K562 (cell line): ENCODE measurements around the gene ZNF135. TPM values are rescaled to one million over a fixed set of nuclear protein-coding genes. Genes with fewer than 3 reads are reported as not detected.

Experiments
- ATAC-seq: fragments of 200-7000 bp; cut with Tn5 transposase; 3 replicates; pipeline ENCODE4 v1.9.1; 2020; ENCODE audit warnings: moderate library complexity
- BruUV-seq: library from RNA; stranded (reverse); fragments of 400-500 nt; replicated peaks from 2 replicates; lab custom pipeline; 2021; lab: Mats Ljungman, UMichigan
- CTCF ChIA-PET: fragments of 300-600 bp; formaldehyde crosslinking; extraction: SDS; loops from one replicate; lab custom pipeline; 2021; ENCODE audit warnings: low intra/inter-chr PET ratio; lab: Yijun Ruan, JAX
- POLR2A ChIA-PET: fragments of 300-600, 350-650 bp; sonication (Branson Sonifier 250); formaldehyde crosslinking; extraction: SDS; loops from one replicate; lab custom pipeline; 2021; ENCODE audit warnings: antibody characterized with exemption, inconsistent platforms; lab: Yijun Ruan, JAX
- DNase-seq, 4 experiments: peaks; one replicate each; pipeline versions ENCODE4 v3.0.0 to v3.0.0-alpha.2; 2011 to 2018; ENCODE audit warnings: low spot score in 3 of 4, mixed read lengths in 3 of 4; ENCODE audit errors: extremely low read depth in 1 of 4
- FAIRE-seq: peaks from 2 replicates; lab custom pipeline; 2011; peaks lifted over from hg19 to GRCh38; lab: Jason Lieb, UNC
- H2AFZ ChIP-seq: 2 replicates; pipeline ENCODE4 v1.6.0; 2011; ENCODE audit warnings: low read depth, low read length, control low read depth, inconsistent platforms
- H3K27ac ChIP-seq: fragments of 200-600 bp; 3 replicates; pipeline ENCODE4 v1.8.0; 2011; ENCODE audit warnings: low read depth, mild to moderate bottlenecking, control low read depth, inconsistent platforms, low read length, moderate library complexity, mixed read lengths; ENCODE audit errors: extremely low read depth
- H3K27me3 ChIP-seq, 2 experiments: fragments of 300-600 bp in 1 of 2; 2 replicates in 1 of 2; 3 replicates in 1 of 2; pipeline versions ENCODE4 v1.6.0 to v1.8.0; 2011; ENCODE audit warnings: inconsistent platforms in 2 of 2, low read length in 2 of 2, mild to moderate bottlenecking in 1 of 2, mixed read lengths in 1 of 2, moderate library complexity in 1 of 2; ENCODE audit not compliant: control insufficient read depth in 2 of 2, insufficient read depth in 2 of 2
- H3K36me3 ChIP-seq: fragments of 300-600 bp; 3 replicates; pipeline ENCODE4 v1.8.0; 2011; ENCODE audit warnings: mild to moderate bottlenecking, low read length, inconsistent platforms; ENCODE audit not compliant: control insufficient read depth, insufficient read depth
- H3K4me1 ChIP-seq, 2 experiments: fragments of 200-600 bp in 1 of 2; replicated peaks in 1 of 2; 2 replicates in 1 of 2; 3 replicates in 1 of 2; pipeline versions ENCODE4 v1.5.1 to v1.8.0; 2011; ENCODE audit warnings: inconsistent platforms in 2 of 2, low read length in 2 of 2, mild to moderate bottlenecking in 1 of 2, mixed read lengths in 1 of 2, moderate library complexity in 1 of 2; ENCODE audit not compliant: control insufficient read depth in 2 of 2, insufficient read depth in 2 of 2
- H3K4me2 ChIP-seq: 2 replicates; pipeline ENCODE4 v1.6.1; 2011; ENCODE audit warnings: low read length, control low read depth, inconsistent platforms, mixed read lengths; ENCODE audit not compliant: insufficient read depth
- H3K4me3 ChIP-seq: fragments of 200-600 bp; sonication (generic), shearing (Covaris generic); 2 replicates; pipeline ENCODE4 v1.5.1; 2016; ENCODE audit warnings: control low read depth, inconsistent platforms
- H3K79me2 ChIP-seq: fragments of 200-600 bp; 3 replicates; pipeline ENCODE4 v1.8.0; 2011; ENCODE audit warnings: low read length, inconsistent platforms; ENCODE audit not compliant: control insufficient read depth, insufficient read depth
- H3K9ac ChIP-seq, 2 experiments: 2 replicates each; pipeline versions ENCODE4 v1.6.0 to v1.6.1; 2011; ENCODE audit warnings: low read depth in 2 of 2, low read length in 2 of 2, control low read depth in 1 of 2, inconsistent platforms in 1 of 2, mild to moderate bottlenecking in 1 of 2, mixed read lengths in 1 of 2; ENCODE audit not compliant: insufficient read depth in 1 of 2
- H3K9me1 ChIP-seq: one replicate; pipeline ENCODE4 v1.6.0; 2011; ENCODE audit warnings: inconsistent platforms, mild to moderate bottlenecking, low read length, moderate library complexity; ENCODE audit not compliant: control insufficient read depth, insufficient read depth
- H3K9me3 ChIP-seq: replicated peaks from 2 replicates; pipeline ENCODE4 v1.5.1; 2011; ENCODE audit warnings: low read depth, low read length, inconsistent platforms; ENCODE audit not compliant: control insufficient read depth, insufficient read depth
- H4K20me1 ChIP-seq: replicated peaks from 2 replicates; pipeline ENCODE4 v1.6.1; 2011; ENCODE audit warnings: low read length, inconsistent platforms, mixed read lengths; ENCODE audit not compliant: control insufficient read depth, insufficient read depth
- CEBPG ChIP-seq, 3 experiments: fragments of 200-800 bp in 1 of 3; sonication (Bioruptor generic) in 1 of 3; sonication (generic) in 1 of 3; formaldehyde crosslinking in 1 of 3; IDR thresholded peaks in 2 of 3; conservative IDR thresholded peaks in 1 of 3; 2 replicates each; pipeline versions ENCODE4 v1.6.1 to v1.8.0; 2016 to 2022; ENCODE audit warnings: missing compliant biosample characterization in 2 of 3, missing genetic modification characterization in 2 of 3, mild to moderate bottlenecking in 1 of 3, missing genetic modification reagents in 1 of 3
- DDX20 ChIP-seq: fragments of 450-650 bp; IDR thresholded peaks from 2 replicates; pipeline ENCODE4 v1.6.1; 2016; ENCODE audit warnings: missing genetic modification characterization, low read depth, mild to moderate bottlenecking, missing compliant biosample characterization, moderate library complexity
- HMGN3 ChIP-seq: IDR thresholded peaks from 2 replicates; pipeline ENCODE4 v1.6.1; 2011; ENCODE audit warnings: borderline replicate concordance, low read depth, mild to moderate bottlenecking, mixed read lengths, low read length; ENCODE audit not compliant: insufficient read length; ENCODE audit errors: extremely low read depth
- JUN ChIP-seq, 2 experiments: sonication (generic) in 1 of 2; formaldehyde crosslinking in 1 of 2; IDR thresholded peaks; 2 replicates each; pipeline versions ENCODE4 v1.6.1 to v1.8.0; 2012 to 2022; ENCODE audit warnings: borderline replicate concordance in 2 of 2, mild to moderate bottlenecking in 2 of 2, improper control_type of control experiment in 1 of 2, low read depth in 1 of 2, low read length in 1 of 2, missing genetic modification reagents in 1 of 2
- MBD2 ChIP-seq: sonication (generic); IDR thresholded peaks from 2 replicates; pipeline ENCODE4 v1.6.1; 2016; ENCODE audit warnings: low read depth, borderline replicate concordance
- RAD21 ChIP-seq, 2 experiments: fragments of 250-450 bp in 1 of 2; fragments of 450-650 bp in 1 of 2; sonication (Bioruptor Pico) in 1 of 2; formaldehyde crosslinking in 1 of 2; IDR thresholded peaks in 1 of 2; conservative IDR thresholded peaks in 1 of 2; 2 replicates each; pipeline versions ENCODE4 v1.4.0 to v1.8.0; 2020 to 2022; ENCODE audit warnings: mild to moderate bottlenecking in 2 of 2, moderate library complexity in 1 of 2
- RCOR1 ChIP-seq, 2 experiments: IDR thresholded peaks; 2 replicates each; pipeline ENCODE4 v1.6.1; 2012; ENCODE audit warnings: low read depth in 2 of 2, low read length in 2 of 2, borderline replicate concordance in 1 of 2, improper control_type of control experiment in 1 of 2
- RHOXF2B ChIP-seq: fragments of 250-450 bp; sonication (Bioruptor Pico); conservative IDR thresholded peaks from 2 replicates; pipeline ENCODE4 v1.5.1; 2021
- ZNF140 ChIP-seq: fragments of 250-450 bp; sonication (Bioruptor Pico); IDR thresholded peaks from 2 replicates; pipeline ENCODE4 v1.8.0; 2021; ENCODE audit warnings: moderate library complexity, mild to moderate bottlenecking, inconsistent platforms
- ZNF354B ChIP-seq: fragments of 250-450 bp; sonication (Bioruptor Pico); IDR thresholded peaks from 2 replicates; pipeline ENCODE4 v1.4.0; 2020
- WGBS: fragments of 100-300 bp; shearing (Covaris generic); methylation state at CpG from one replicate; pipeline ENCODE4 v1.1.6; 2016; ENCODE audit warnings: low coverage, mixed read lengths; ENCODE audit not compliant: insufficient coverage; ENCODE audit errors: missing lambda C conversion rate; 5-methylcytosine and 5-hydroxymethylcytosine counted together
- in situ Hi-C: fragments of 300-500 bp; cut with MboI; formaldehyde crosslinking; loops from 4 replicates; pipeline ENCODE4 v1.15.0; 2018; ENCODE audit warnings: inconsistent platforms, mixed read lengths
- intact Hi-C: fragments of 100-400 bp; cut with micrococcal nuclease; formaldehyde crosslinking; loops from 2 replicates; pipeline ENCODE4 v1.14.2; 2022
- polyA plus RNA-seq, 8 experiments: library from polyadenylated mRNA; depleted of rRNA in 4 of 8; stranded (reverse) in 5 of 8; unstranded in 3 of 8; fragments of >200 nt; fragmentation: Nextera tagmentation in 2 of 8; fragmentation: Illumina TruSeq in 1 of 8; extraction: Ambion mirVana in 2 of 8; extraction: Trizol in 1 of 8; gene quantifications; 2 replicates each; pipeline versions ENCODE4 v1.2.1 to v1.2.3, GENCODE V29; 2011 to 2014; ENCODE audit warnings: inconsistent platforms in 1 of 8, missing spikeins in 1 of 8
- total RNA-seq, 7 experiments: library from RNA; depleted of rRNA in 6 of 7; stranded (reverse); fragments of >200 nt in 6 of 7; fragmentation: Illumina TruSeq in 2 of 7; extraction: Trizol in 2 of 7; gene quantifications; 2 replicates each; pipeline versions ENCODE4 v1.2.1 to v1.2.3, GENCODE V29; 2011 to 2021; ENCODE audit warnings: low replicate concordance in 1 of 7
- TF ChIP-seq, protein P1 (sequence below): fragments of 250-450 bp; sonication (Bioruptor Pico); IDR thresholded peaks from 2 replicates; pipeline ENCODE4 v1.8.0; 2022; ENCODE audit warnings: inconsistent platforms
- TF ChIP-seq, protein P2 (sequence below), 2 experiments: fragments of 450-650 bp in 1 of 2; sonication (generic) in 1 of 2; formaldehyde crosslinking in 1 of 2; IDR thresholded peaks in 1 of 2; conservative IDR thresholded peaks in 1 of 2; 2 replicates each; pipeline versions ENCODE4 v1.6.1 to v1.8.1; 2016 to 2023; ENCODE audit warnings: mild to moderate bottlenecking in 2 of 2, moderate library complexity in 2 of 2, inconsistent platforms in 1 of 2, missing genetic modification reagents in 1 of 2
- TF ChIP-seq, protein P3 (sequence below), 3 experiments: IDR thresholded peaks in 2 of 3; conservative IDR thresholded peaks in 1 of 3; 2 replicates each; pipeline ENCODE4 v1.5.1; 2011 to 2012; ENCODE audit warnings: low read length in 3 of 3, mild to moderate bottlenecking in 3 of 3, control low read depth in 2 of 3, improper control_type of control experiment in 1 of 3, inconsistent platforms in 1 of 3, low read depth in 1 of 3, mixed read lengths in 1 of 3, moderate library complexity in 1 of 3; ENCODE audit not compliant: insufficient read depth in 2 of 3

Gene ZNF135
- total and polyA plus RNA-seq, 9 of the 15 experiments (the other 6 are each of a cell fraction or from before 2014, with no cell fraction given): not detected

DNA sequence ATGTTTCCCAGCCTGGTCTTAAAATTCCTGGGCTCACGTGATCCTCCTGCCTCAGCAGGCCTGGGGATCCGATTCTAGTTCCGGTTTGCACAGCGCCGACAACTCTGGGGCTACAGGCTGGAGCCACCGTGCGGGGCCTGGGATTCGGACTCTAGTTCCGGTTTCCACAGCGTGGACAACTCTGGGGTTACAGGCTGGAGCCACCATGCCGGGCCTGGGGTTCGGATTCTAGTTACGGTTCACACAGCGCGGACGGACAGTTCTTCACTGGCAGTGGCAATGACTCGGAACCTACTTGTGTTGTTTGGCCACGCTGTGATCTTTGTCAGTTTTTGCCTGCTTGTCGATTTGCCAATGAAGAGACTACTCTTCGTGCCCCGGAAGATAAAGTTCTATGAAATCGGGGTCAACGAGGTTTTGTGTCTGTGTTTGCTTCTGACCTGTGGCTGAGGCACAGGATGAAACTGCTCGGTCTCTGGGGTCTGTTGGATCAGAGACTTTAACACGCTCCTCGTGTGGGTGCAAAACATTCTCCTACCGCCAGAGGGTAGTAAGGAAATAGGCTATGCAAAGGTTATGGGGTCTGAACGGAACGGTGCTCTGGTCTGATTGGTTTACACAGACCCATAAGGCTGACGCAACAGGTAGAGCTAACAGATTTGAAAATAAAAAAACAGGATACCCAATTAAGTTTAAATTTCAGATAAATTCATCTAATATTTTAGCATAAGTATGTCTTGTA lies 37.4 kb upstream of the ZNF135 start:
- FAIRE-seq (no peak), ATAC-seq (peak; percentile 73), DNase-seq (peak; percentile 37 to 62 (median 58))
- intact Hi-C loops: no loop called here
- POLR2A ChIA-PET: no interaction called here
- H3K4me1 ChIP-seq: no peaks in the 10 kb centered on the region
- WGBS: 7% methylated on average over 30 of the region's 30 CpGs
- no peaks in the 10 kb centered on the region for H3K79me2 ChIP-seq
- no peak overlapping the region for H3K9ac ChIP-seq
- CTCF ChIA-PET: no interaction called here
- H3K27me3 ChIP-seq: no peaks in the 10 kb centered on the region
- no TSS peak for BruUV-seq
- H3K27ac ChIP-seq: no peak overlapping the region
- no peak overlapping the region for H3K4me2 ChIP-seq
- H3K9me3 ChIP-seq: no peaks in the 10 kb centered on the region; the same call in 1 of the 2 replicates
- no peak overlapping the region for H3K4me3 ChIP-seq
- no peaks in the 10 kb centered on the region for H4K20me1 ChIP-seq
- no peak overlapping the region for H2AFZ ChIP-seq
- in situ Hi-C loops: loop anchor here (10.0 kb wide), 1 partner anchor 133 kb away; the partner anchor contains the start of gene ZNF329
- no peaks in the 10 kb centered on the region for H3K36me3 ChIP-seq
- no peaks in the 10 kb centered on the region for H3K9me1 ChIP-seq
- TF ChIP-seq, protein P1, sequence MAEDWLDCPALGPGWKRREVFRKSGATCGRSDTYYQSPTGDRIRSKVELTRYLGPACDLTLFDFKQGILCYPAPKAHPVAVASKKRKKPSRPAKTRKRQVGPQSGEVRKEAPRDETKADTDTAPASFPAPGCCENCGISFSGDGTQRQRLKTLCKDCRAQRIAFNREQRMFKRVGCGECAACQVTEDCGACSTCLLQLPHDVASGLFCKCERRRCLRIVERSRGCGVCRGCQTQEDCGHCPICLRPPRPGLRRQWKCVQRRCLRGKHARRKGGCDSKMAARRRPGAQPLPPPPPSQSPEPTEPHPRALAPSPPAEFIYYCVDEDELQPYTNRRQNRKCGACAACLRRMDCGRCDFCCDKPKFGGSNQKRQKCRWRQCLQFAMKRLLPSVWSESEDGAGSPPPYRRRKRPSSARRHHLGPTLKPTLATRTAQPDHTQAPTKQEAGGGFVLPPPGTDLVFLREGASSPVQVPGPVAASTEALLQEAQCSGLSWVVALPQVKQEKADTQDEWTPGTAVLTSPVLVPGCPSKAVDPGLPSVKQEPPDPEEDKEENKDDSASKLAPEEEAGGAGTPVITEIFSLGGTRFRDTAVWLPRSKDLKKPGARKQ (CRISPR knock-in tag): no peak
- no peak for TF ChIP-seq MBD2
- no peak for TF ChIP-seq ZNF354B (CRISPR knock-in tag)
- TF ChIP-seq, protein P2, sequence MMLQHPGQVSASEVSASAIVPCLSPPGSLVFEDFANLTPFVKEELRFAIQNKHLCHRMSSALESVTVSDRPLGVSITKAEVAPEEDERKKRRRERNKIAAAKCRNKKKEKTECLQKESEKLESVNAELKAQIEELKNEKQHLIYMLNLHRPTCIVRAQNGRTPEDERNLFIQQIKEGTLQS (IDR thresholded peaks at IDR 0.05): 0 out of 2 replicates have a peak, but pooled peaks have one; percentile 35
- TF ChIP-seq, protein P2 (CRISPR knock-in tag; conservative IDR thresholded peaks at IDR 0.05): no peak
- no peak for TF ChIP-seq DDX20 (tag)
- TF ChIP-seq ZNF140: no peak
- no peak for TF ChIP-seq CEBPG (CRISPR knock-in tag; IDR thresholded peaks at IDR 0.05)
- 0 out of 4 replicates have a peak, but pooled peaks of 1 of the 2 experiments have one; percentile 25 for TF ChIP-seq CEBPG (tag; conservative IDR thresholded peaks at IDR 0.05 in 1 of 2, IDR thresholded peaks at IDR 0.05 in 1 of 2)
- TF ChIP-seq RCOR1 (IDR thresholded peaks at IDR 0.05; ENCODE audit: borderline replicate concordance in 1 of 2, low read depth in 2 of 2, low read length in 2 of 2): no peak
- TF ChIP-seq, protein P3, sequence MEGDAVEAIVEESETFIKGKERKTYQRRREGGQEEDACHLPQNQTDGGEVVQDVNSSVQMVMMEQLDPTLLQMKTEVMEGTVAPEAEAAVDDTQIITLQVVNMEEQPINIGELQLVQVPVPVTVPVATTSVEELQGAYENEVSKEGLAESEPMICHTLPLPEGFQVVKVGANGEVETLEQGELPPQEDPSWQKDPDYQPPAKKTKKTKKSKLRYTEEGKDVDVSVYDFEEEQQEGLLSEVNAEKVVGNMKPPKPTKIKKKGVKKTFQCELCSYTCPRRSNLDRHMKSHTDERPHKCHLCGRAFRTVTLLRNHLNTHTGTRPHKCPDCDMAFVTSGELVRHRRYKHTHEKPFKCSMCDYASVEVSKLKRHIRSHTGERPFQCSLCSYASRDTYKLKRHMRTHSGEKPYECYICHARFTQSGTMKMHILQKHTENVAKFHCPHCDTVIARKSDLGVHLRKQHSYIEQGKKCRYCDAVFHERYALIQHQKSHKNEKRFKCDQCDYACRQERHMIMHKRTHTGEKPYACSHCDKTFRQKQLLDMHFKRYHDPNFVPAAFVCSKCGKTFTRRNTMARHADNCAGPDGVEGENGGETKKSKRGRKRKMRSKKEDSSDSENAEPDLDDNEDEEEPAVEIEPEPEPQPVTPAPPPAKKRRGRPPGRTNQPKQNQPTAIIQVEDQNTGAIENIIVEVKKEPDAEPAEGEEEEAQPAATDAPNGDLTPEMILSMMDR (IDR thresholded peaks at IDR 0.05 in 2 of 3, conservative IDR thresholded peaks at IDR 0.05 in 1 of 3; ENCODE audit: insufficient read depth in 2 of 3, low read depth in 1 of 3, low read length in 3 of 3): peak; percentile 38 to 54 (median 51)
- no peak for TF ChIP-seq HMGN3
- no peak for TF ChIP-seq JUN (IDR thresholded peaks at IDR 0.05; ENCODE audit: borderline replicate concordance, low read depth, low read length)
- no peak for TF ChIP-seq JUN (CRISPR knock-in tag; IDR thresholded peaks at IDR 0.05; ENCODE audit: borderline replicate concordance)
- no peak for TF ChIP-seq RHOXF2B (CRISPR knock-in tag)
- peak in 1 of 2 experiments; percentile 63; a peak in 2 of 4 replicates for TF ChIP-seq RAD21 (CRISPR knock-in tag; conservative IDR thresholded peaks at IDR 0.05 in 1 of 2, IDR thresholded peaks at IDR 0.05 in 1 of 2)
